GM19351 (cell line): Measurements from ENCODE around the gene ABCD1.
A peak's percentile ranks its signal among the peaks of the same experiment; 100 is the strongest.
"Not testable (repeated sequence)": the region's sequence is repeated elsewhere in the genome, so short reads cannot be mapped to it uniquely, and the experiment has no call there.

Experiments used
- ATAC-seq: cut with Tn5 transposase; IDR thresholded peaks from one replicate; pipeline ENCODE4 v1.9.1; 2021; ENCODE audit warnings: mild to moderate bottlenecking, moderate library complexity; ENCODE audit not compliant: unreplicated experiment

Gene ABCD1

DNA sequence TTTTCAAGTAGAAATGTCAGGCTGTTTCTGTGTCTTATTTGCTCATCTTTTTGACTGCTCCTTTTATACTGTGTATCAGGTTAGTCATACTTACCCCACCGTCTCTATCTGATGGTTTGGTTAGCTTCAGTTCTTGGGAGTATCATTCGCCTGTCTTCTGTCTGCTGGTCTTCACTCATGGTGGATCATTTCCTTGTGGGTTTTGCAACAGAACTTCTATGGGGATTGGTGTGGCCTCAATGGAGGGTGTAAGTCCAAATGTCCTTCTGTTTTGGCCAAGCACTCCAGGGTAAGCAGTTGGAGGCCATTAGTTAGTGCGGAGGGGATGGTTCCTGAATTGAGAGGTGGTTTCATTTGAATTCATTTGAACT lies 7.2 kb downstream of the ABCD1 start:
- ATAC-seq = no peak

DNA sequence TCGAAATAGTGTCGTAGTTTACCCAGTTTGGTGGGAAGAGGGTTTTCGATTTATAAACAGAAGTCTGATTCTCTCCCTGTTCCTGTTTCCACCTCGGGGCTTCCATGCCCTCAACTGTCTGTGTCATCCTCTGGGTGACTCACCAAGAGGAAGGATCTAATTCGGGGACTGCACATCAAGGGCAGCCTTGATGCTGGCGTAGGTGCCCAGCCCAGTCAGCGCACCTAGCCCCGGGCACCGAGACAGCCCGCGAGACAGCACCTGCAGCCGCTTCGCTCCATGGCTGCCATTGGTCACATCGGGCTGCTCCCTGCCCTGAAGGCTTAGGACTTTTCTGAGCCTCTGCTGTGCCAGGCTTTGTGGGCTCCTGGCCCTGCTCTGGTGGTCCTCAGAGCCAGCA lies 7.7 kb downstream of the ABCD1 start:
- ATAC-seq = no peak

DNA sequence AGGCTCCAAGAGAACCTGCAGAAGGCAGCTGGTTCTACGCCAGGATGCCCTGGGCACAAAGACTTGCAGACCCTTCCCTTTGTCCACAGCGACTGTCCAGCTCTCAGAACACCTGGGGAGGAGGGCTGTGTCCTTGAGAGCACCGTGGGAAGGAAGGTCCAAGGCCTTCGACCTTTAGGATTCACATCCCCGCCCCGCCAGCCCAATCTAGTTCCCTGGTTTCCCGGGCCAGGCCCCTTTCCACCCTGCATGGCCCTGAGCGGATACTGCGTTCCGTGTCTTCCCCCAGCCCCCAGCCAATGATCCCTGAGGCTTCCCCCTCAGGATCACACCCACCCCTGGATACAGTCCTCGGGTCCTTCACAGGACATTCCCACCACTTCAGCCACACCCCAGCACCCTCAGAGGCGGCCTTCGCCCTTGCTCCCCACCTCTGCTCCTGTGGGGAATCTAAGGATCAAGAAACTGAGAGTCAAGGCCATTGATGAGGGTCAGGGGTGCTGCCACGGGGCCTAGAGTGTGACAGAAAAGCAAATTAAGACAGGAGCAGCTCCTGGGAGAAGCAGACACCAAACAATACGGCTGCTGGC lies 9.1 kb downstream of the ABCD1 start:
- ATAC-seq = no peak

DNA sequence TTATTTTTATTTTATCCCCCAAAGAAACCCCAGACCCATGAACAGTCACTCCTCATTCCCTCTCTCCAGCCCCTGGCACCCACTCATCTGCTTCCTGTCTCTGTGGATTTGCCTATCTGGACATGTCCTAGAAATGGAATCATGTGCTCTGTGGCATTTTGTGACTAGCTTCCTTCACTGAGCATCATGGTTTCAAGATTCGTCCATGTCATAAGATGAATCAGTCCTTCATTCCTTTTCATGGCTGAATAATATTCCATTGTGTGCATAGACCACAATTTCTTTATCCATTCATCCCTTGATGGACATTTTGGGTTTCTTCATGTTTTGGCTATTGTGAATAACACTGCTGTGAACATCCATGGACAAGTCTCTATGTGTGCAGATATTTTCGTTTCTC lies 10.2 kb downstream of the ABCD1 start:
- no peak for ATAC-seq

DNA sequence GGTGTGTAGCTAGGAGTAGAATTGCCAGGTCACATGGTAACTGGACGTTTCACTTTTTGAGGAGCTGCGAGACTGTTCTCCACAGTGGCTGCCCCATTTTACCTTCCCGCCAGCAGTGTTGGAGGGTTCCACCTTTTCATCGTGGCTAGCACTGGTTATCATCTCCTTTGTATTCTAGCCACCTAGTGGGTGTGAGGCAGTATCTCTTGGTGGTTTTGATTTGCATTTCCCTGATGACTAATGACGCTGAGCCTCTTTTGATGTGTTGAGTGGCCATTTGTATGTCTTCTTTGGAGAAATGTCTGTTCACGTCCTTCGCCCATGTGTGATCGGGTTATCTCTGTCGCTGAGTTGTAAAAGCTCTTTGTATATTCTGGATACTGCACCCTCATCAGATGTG lies 10.6 kb downstream of the ABCD1 start:
- ATAC-seq = peak; percentile 75

DNA sequence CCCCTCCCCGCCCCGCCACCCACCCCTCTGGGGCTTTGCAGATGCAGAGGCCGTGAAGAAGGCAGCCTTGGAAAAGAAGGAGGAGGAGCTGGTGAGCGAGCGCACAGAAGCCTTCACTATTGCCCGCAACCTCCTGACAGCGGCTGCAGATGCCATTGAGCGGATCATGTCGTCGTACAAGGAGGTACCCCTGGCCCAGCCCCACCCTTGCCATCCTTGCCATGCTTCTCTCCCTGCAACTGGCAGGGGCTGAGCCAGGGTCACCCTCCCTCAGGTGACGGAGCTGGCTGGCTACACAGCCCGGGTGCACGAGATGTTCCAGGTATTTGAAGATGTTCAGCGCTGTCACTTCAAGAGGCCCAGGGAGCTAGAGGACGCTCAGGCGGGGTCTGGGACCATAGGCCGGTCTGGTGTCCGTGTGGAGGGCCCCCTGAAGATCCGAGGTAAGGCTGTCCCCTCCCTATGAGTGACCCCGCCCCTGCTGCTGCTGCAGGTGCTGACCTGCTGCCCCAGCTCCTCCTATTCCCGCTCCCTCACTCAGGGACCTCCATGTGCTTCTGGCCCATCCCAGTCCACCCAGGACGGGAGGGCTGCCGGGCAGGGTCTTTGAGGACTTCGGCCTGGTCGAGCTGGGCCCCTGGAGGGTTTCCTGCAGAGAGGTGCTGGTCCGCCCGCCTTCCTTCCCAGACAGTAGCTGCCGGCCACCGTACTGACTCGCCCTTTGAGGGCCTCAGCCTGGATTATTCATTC lies 11.6 kb downstream of the ABCD1 start:
- no peak for ATAC-seq

DNA sequence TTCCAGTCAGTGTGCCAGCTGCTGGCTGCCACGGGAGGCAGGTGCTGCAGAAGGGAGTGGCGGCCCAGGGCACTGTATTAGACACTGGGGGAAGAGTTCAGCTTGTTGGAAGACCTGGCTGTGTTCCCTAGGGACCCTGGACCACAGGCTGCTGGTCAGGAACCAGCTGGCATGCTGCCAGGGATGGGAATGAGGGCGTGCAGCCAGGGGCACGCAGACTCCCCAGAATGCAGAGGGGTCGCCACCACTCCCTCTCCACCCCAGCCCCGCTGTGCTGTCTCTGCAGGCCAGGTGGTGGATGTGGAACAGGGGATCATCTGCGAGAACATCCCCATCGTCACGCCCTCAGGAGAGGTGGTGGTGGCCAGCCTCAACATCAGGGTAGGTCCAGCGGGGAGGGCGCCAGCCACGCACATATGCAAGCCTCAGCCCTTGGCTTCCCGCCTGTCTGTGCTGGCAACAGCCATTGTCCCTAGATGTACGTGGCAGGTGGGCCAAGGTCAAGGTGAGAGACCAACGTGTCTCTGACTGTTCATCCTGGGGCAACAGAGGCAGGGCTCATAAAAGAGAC lies 12.3 kb downstream of the ABCD1 start:
- ATAC-seq = no peak

DNA sequence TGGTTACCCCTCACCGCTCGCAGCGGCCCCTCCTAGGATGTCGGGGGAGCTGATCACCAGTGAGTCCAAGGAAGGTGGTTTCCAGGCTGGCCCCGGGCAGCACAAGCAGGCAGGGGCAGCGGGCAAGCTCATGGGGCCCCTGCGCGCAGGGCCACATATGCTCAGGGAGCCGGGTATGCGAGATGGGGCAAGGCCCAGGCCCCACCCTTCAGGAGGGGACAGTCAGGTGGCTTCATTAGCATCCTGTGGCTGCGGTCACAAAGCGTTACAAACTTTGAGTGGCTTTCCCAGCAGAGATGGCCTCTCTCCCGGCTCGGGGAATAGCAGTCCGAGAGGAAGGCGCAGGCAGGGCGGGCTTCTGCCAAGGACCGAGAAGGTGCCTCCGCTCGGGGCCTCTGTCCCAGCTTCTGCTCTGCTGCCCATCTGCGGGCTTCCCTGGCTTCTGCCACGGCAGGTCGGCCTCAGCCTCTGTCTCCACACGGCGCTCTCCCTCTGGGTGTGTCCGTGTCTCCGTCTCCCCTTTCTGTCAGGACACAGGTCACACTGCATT lies 13.5 kb downstream of the ABCD1 start:
- no peak for ATAC-seq

DNA sequence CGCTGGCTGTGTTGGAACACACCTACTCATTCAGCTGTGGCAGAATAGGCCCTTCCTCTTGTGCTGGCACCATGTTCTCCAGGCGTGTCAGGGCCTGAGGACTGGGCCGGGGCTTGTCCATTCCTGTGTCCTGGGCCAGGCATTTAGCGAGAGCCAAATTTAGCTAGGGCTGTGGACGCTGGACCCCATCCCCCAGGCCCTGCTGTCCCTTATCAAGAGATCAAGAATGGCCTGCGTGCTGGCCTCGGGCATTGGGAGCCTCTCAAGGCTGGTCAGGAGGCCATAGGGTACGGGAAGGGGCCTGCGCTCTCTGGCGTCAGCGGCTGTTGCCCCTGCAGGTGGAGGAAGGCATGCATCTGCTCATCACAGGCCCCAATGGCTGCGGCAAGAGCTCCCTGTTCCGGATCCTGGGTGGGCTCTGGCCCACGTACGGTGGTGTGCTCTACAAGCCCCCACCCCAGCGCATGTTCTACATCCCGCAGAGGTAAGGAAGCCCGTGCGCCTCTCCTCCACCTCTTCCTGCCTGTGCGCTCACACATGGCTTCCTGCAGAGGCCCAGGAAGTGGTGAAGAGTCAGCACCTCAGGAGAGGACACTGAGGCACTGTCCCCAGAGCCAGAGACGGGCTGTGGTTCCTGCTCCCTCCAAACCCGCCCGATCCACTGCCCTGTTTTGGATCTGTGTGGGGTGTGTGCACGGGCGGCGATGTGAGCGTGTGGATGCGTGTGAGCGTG lies 15.3 kb downstream of the ABCD1 start:
- ATAC-seq = no peak

DNA sequence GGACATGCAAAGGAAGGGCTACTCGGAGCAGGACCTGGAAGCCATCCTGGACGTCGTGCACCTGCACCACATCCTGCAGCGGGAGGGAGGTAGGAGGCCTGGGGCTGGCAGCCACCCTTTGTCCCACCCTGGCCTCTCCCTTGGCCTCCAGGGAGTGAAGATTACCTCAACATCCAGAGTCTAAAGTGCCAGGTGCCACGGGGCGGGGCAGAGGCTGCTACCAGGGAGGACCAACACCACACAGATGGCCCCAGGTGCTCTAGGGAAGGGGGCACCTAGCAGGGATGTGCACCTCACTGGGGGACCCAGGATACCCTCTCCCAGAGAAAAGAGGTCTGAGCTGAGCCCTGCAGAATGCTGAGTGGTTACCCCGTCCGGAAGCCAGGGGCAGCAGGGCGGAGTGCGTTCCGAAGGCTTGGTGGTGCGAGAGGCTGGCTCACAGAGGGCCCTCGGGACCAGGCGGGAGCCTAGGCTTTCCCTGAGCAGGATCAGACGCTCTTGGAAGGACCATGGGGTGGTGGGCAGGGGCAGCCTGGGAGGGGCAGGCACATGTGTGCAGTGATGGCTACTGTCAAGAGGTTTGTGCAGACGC lies 16.1 kb downstream of the ABCD1 start:
- ATAC-seq = no peak

DNA sequence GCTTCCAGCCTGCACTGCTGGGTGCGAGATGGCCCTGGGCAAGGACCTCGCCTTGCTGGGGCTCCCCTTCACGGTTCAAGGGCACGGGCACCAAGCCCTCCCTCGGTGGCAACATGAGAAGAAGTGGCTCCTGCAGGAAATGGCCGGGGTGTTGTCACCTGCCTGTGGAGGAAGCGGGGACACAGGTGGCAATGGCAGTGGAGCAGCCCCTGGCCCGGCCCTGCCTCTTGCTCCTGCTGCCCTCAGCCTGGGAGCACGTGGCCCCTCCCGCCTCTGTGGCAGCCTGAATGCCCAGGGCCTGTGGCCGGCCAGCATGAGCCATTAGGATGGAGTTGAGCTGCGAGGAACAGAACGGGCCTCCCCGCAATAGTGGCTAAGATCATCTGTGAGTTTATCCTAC lies 16.8 kb downstream of the ABCD1 start:
- no peak for ATAC-seq

DNA sequence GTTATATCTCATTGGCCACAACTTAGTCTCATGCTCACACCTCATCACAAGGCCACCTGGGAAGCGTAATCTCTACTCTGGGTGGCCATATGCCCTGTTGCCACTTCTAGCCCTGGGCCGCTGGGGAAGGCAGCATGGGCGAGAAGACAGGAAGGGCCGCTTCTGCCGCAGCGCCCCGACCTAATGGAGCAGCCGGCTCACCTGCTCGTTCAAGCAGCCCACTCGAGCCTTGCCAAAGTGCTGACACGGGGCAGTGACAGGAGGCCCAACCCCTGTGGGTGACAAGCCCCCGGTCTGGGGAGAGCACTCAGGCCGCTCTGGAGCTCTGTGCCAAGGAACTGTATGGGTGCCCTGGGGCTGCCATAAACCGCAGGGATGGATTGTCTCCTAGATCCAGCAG lies 17.5 kb downstream of the ABCD1 start:
- ATAC-seq = not testable (repeated sequence)

DNA sequence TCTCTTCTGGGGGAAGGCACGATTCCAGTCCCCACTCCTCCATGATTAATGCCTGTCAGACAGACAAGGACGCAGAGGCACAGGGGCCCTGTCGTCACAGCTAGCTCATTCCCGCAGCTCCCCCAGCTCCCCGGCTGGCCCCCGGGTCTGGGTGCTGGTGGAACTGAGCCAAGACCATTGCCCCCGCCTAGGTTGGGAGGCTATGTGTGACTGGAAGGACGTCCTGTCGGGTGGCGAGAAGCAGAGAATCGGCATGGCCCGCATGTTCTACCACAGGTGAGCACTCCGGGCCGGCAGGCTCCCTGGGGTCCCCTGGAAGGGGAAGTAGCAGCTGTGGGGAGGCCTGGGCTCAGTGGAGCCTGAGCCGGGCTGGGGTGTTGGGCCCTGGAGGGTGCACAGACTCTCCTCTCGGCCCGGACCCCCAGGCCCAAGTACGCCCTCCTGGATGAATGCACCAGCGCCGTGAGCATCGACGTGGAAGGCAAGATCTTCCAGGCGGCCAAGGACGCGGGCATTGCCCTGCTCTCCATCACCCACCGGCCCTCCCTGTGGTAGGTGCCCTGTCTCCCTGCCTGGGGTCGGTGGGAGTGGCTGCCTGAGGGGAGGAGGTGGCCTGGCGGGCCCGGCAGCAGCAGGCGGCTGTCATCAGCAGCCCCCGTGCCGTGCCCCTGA lies 18.3 kb downstream of the ABCD1 start:
- not testable (repeated sequence) for ATAC-seq

DNA sequence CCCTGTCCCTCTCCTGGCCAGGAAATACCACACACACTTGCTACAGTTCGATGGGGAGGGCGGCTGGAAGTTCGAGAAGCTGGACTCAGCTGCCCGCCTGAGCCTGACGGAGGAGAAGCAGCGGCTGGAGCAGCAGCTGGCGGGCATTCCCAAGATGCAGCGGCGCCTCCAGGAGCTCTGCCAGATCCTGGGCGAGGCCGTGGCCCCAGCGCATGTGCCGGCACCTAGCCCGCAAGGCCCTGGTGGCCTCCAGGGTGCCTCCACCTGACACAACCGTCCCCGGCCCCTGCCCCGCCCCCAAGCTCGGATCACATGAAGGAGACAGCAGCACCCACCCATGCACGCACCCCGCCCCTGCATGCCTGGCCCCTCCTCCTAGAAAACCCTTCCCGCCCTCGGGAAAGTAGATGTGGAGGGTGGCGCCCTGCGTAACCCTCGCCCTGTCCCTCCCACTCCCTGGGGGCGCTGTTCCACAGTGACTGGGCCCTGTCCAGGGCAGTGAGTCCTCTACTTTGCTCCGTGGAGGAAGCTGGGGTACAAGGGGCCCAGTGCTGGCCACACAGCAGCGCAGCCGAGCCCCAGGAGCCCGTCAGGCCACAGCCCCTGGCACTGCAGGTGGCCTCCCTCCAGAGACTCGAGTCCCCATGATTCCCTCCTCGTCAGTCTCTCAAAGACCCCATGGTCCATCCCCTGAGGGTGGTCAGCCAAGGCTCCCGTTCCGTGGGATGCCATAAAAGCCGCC lies 19.0 kb downstream of the ABCD1 start:
- not testable (repeated sequence) for ATAC-seq

DNA sequence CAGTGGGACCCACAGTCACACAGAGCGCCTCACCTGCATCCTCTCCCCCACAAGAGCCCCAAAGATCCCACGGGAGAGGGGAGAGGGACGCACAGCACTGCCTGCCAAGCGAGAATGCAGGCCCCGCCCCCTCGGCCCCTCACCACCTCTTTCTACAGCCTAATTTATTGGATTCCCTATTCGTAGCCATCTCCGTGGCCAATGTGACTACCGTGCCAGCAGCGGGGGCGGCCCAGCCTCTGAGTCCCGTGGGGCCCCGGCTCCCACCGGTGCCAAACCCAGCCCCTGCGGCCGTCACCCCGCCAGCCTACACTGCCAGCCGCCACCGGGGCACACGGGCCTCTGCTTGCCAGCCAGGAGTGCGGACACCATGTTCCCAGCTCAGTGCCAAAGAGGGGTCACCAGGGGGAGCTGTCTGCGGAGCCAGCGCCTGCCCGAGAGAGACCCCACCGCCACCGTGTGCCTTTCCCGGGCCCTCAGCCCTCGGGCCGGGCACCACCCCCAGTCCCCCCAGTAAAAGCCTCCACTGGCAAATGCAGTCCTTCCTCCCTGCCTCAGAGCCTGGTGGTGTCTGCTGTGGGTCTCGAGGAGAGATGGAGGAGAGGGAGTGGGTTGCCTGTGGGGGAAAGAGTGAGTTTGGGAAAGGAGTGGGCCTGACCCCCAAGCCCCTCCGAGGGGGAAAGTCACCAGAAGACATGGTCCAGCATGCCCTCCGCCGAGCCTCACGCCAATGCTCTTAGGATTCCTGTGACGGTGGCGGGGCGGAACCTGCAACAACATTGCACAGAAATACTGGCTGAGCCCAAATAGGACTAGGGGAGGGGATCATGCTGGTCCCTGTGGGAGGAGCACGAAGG lies 19.8 kb downstream of the ABCD1 start:
- ATAC-seq = no peak

DNA sequence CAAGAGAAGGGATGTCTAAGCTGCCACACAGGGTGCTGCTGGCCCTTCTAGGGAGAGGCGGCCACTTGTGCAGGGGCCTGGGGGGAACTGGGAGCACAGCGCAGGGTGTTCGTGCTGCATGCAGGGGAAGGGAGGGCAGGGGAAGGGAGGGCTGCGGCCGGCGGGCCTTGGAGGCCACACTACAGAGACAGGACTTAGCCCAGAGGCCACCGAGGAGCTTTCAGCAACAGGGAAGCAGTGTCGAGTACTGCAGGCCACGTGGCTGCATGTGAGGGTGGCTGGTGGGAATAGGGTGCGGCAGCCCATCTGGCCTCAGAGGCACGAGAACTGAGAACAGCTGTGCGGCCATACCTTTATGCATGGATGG lies 20.4 kb downstream of the ABCD1 start:
- ATAC-seq = not testable (repeated sequence)

DNA sequence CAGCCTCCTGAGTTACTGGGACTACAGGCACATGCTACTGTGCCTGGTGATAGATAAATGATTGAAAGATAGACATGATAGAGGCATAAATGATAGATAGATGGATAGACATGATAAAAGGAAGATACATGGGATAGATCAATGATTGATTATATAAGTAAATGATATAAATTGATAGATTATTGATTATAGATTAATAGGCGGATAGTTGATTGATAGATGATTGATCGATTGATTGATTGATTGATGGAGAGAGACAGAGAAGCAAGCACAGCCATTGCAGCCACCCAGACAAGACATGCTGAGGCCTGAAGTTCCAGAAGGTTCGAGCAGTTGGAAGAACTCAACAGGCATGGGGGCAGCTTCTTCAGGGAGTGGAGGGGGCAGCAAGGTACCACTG lies 21.7 kb downstream of the ABCD1 start:
- no peak for ATAC-seq

DNA sequence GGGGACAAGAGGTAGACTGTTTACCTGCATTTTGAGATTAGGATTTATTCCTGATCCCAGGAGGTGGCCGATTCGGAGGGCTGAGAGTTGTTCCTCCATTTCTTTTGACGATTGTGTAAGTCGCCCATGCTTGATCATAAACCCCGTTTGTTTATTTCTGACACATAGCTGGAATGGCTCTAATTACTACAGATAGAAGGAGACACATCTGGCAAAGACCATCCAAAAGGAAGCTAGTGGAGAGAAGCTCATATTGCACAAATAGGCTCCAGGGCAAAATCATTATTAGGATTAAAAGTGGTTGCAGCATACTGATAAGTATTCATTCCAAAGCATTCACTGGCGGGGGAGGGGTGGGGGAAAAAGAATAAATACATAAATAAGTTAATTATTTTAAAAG lies 22.3 kb downstream of the ABCD1 start:
- ATAC-seq = not testable (repeated sequence)

DNA sequence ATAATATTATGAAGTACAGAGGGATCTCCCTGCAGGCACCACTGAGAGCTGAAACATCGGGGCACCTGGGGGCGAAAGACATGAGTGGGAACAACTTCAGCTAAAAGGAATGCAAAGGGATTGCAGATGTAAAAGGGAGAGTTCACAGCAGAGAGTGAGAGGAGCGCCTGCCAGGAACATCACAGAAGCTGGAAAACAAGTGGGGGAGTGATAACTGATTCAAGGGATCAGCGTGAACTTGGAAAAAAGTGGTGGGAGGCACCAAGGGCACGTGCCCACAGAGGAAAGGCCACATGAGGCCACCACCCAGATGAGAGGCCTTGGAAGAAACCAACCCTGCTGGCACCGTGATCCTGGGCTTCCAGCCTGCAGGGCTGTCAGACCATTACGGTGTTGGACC lies 24.4 kb downstream of the ABCD1 start:
- ATAC-seq = not testable (repeated sequence)
